Calu3 (cell line): Measurements from ENCODE around the gene PECR. TPM values are rescaled to one million over a fixed set of nuclear protein-coding genes. Genes with fewer than 3 reads are reported as not detected.

Experiments
- BruUV-seq: library from RNA; stranded (reverse); fragments of 400-500 nt; replicated peaks from 2 replicates; lab custom pipeline; 2021; lab: Mats Ljungman, UMichigan
- CTCF ChIA-PET: fragments of 300-600 bp; sonication (Branson Sonifier 250); formaldehyde crosslinking; loops from one replicate; lab custom pipeline; 2022; ENCODE audit warnings: antibody characterized with exemption; lab: Charles Lee
- DNase-seq: peaks from one replicate; pipeline ENCODE4 v3.0.0; 2022
- H3K27ac Mint-ChIP-seq: one replicate; pipeline ENCODE4 v1.8.0; 2022; ENCODE audit warnings: mixed read lengths; ENCODE audit not compliant: unreplicated experiment
- H3K27me3 Mint-ChIP-seq: one replicate; pipeline ENCODE4 v1.8.0; 2022; ENCODE audit warnings: mixed read lengths; ENCODE audit not compliant: unreplicated experiment
- H3K36me3 Mint-ChIP-seq: one replicate; pipeline ENCODE4 v1.8.0; 2022; ENCODE audit warnings: mild to moderate bottlenecking, moderate library complexity, mixed read lengths; ENCODE audit not compliant: insufficient read depth, unreplicated experiment
- H3K4me1 Mint-ChIP-seq: one replicate; pipeline ENCODE4 v1.8.0; 2022; ENCODE audit warnings: mild to moderate bottlenecking, low read depth, mixed read lengths; ENCODE audit not compliant: unreplicated experiment
- H3K4me3 Mint-ChIP-seq: one replicate; pipeline ENCODE4 v1.8.0; 2022; ENCODE audit warnings: mild to moderate bottlenecking, low read depth, moderate library complexity, mixed read lengths; ENCODE audit not compliant: unreplicated experiment
- H3K9me3 Mint-ChIP-seq: one replicate; pipeline ENCODE4 v1.8.0; 2022; ENCODE audit warnings: low read depth, mixed read lengths; ENCODE audit not compliant: unreplicated experiment
- CTCF ChIP-seq: fragments of 200-600 bp; IDR thresholded peaks from one replicate; pipeline ENCODE4 v1.8.0; 2022; ENCODE audit warnings: antibody characterized with exemption; ENCODE audit not compliant: unreplicated experiment
- intact Hi-C: fragments of 100-400 bp; cut with micrococcal nuclease; formaldehyde crosslinking; loops from one replicate; pipeline ENCODE4 v1.10.0; 2022; ENCODE audit not compliant: unreplicated experiment
- total RNA-seq: library from RNA; stranded (reverse); gene quantifications from 2 replicates; pipeline ENCODE4 v1.2.3, GENCODE V29; 2022

Gene PECR
- total RNA-seq, 1 experiment from 2014 or later, result 40.7 TPM

GRCh38 chr2:216002693-216003092 lies 78.9 kb downstream of the PECR start:
- BruUV-seq, result no TSS peak
- Mint-ChIP-seq H3K4me3 (no peak overlapping the region), H3K27me3 (no peaks in the 10 kb centered on the region), H3K36me3 (peaks cover 1% of the 10 kb centered on the region), H3K9me3 (no peaks in the 10 kb centered on the region), H3K4me1 (peaks cover 43% of the 10 kb centered on the region), H3K27ac (no peak overlapping the region)
- CTCF ChIA-PET, result interaction anchor here (0.6 to 1.0 kb wide), 2 partner anchors 9 to 570 kb away, joined by 3 to 4 read pairs; no protein-coding TSS in a partner anchor
- intact Hi-C loops, result no loop called here
- DNase-seq, result no peak
- TF ChIP-seq CTCF, result no peak

- intact Hi-C loops, result no loop called here
- Mint-ChIP-seq H3K36me3 (peaks cover 6% of the 10 kb centered on the region), H3K4me3 (no peak overlapping the region), H3K27ac (no peak overlapping the region), H3K4me1 (peaks cover 43% of the 10 kb centered on the region), H3K27me3 (no peaks in the 10 kb centered on the region), H3K9me3 (no peaks in the 10 kb centered on the region)
- no TSS peak for BruUV-seq
- CTCF ChIA-PET, result interaction anchor here (0.6 to 1.0 kb wide), 2 partner anchors 10 to 570 kb away, joined by 3 to 4 read pairs; no protein-coding TSS in a partner anchor
- DNase-seq, result no peak
- TF ChIP-seq CTCF, result no peak
Observed at GRCh38 chr2:216002101-216002678, 79.4 kb downstream of the PECR start.

GRCh38 chr2:216001216-216002100 lies 80.2 kb downstream of the PECR start:
- Mint-ChIP-seq H3K27me3 (no peaks in the 10 kb centered on the region), H3K36me3 (peaks cover 10% of the 10 kb centered on the region), H3K9me3 (no peaks in the 10 kb centered on the region), H3K4me3 (no peak overlapping the region), H3K27ac (no peak overlapping the region), H3K4me1 (peaks cover 35% of the 10 kb centered on the region)
- CTCF ChIA-PET, result interaction anchor here (1.0 to 1.5 kb wide), 2 partner anchors 11 kb away, joined by 3 to 4 read pairs; no protein-coding TSS in a partner anchor
- DNase-seq, result no peak
- no TSS peak for BruUV-seq
- TF ChIP-seq CTCF, result no peak
- intact Hi-C loops, result no loop called here

- Mint-ChIP-seq H3K4me1 (peaks cover 15% of the 10 kb centered on the region), H3K27ac (no peak overlapping the region), H3K4me3 (no peak overlapping the region)
Observed at GRCh38 chr2:215998636-215999035, 83.0 kb downstream of the PECR start.

More at GRCh38 chr2:215998636-215999035, 83.0 kb downstream of the PECR start:
- no TSS peak for BruUV-seq
- CTCF ChIA-PET, result no interaction called here
- intact Hi-C loops, result no loop called here
- no peak for DNase-seq
- Mint-ChIP-seq H3K27me3 (no peaks in the 10 kb centered on the region), H3K36me3 (peaks cover 10% of the 10 kb centered on the region), H3K9me3 (no peaks in the 10 kb centered on the region)
- TF ChIP-seq CTCF, result no peak
